SK-N-MC (cell line): ENCODE results near the gene TTLL1.

Experiments used
- DNase-seq: peaks from one replicate; pipeline ENCODE4 v3.0.0-alpha.2; 2011; ENCODE audit warnings: low read depth, low spot score
- H3K27ac ChIP-seq: fragments of 200-600 bp; sonication (generic); 2 replicates; pipeline ENCODE4 v1.5.1; 2016; ENCODE audit warnings: mixed run types
- H3K36me3 ChIP-seq: fragments of 200-600 bp; sonication (generic); 2 replicates; pipeline ENCODE4 v1.6.1; 2017; ENCODE audit warnings: antibody characterized with exemption, low read length, mixed read lengths; ENCODE audit not compliant: insufficient read depth
- H3K4me3 ChIP-seq: fragments of 200-600 bp; sonication (generic); 2 replicates; pipeline ENCODE4 v1.5.1; 2016
- H3K9ac ChIP-seq: fragments of 200-600 bp; sonication (generic); 2 replicates; pipeline ENCODE4 v1.8.0; 2017; ENCODE audit warnings: mixed run types, mixed read lengths; ENCODE audit not compliant: insufficient read length
- H3K9me3 ChIP-seq: fragments of 200-600 bp; sonication (generic); 2 replicates; pipeline ENCODE4 v1.6.1; 2017; ENCODE audit warnings: low read depth, mild to moderate bottlenecking, antibody characterized with exemption, low read length, moderate library complexity, mixed read lengths
- EZH2 ChIP-seq: fragments of 200-600 bp; sonication (generic); IDR thresholded peaks from one replicate; pipeline ENCODE4 v1.6.1; 2017; ENCODE audit warnings: antibody characterized with exemption
- FOXP2 ChIP-seq: optimal IDR thresholded peaks from 2 replicates; pipeline ENCODE3; 2011; ENCODE audit warnings: mild to moderate bottlenecking, moderate library complexity; ENCODE audit not compliant: insufficient read depth; ENCODE audit errors: extremely low read length, control extremely low read depth
- POLR2AphosphoS5 ChIP-seq: IDR thresholded peaks from 2 replicates; pipeline ENCODE4 v1.6.1; 2012; ENCODE audit warnings: mild to moderate bottlenecking, low read depth, low read length, borderline replicate concordance

Gene TTLL1

DNA sequence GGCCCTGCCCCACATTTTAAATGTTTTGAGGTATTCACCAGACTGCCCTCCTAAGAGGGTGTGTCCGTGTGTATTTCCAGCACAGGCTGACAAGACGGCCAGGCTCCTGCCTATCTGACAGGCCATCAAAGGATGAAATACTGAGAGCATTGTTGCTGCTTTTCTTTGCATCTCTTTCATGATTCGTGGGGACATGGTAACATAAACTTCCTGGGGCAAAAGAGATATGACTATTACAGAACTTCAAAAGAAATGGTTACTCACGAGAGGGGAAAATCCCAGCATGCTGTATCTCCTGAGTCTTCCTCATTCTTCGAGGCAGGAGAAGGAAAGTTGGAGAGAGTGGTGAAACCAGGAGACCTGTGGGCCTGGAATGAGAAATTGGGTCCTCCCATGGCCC is 11.0 kb upstream of the TTLL1 start:
- no peak for TF ChIP-seq POLR2AphosphoS5
- TF ChIP-seq FOXP2: no peak
- TF ChIP-seq EZH2: no peak
- Histone ChIP-seq H3K4me3 (no peak overlapping the region), H3K36me3 (no peaks in the 10 kb centered on the region), H3K9me3 (no peaks in the 10 kb centered on the region), H3K9ac (no peak overlapping the region), H3K27ac (no peak overlapping the region)
- no peak for DNase-seq

DNA sequence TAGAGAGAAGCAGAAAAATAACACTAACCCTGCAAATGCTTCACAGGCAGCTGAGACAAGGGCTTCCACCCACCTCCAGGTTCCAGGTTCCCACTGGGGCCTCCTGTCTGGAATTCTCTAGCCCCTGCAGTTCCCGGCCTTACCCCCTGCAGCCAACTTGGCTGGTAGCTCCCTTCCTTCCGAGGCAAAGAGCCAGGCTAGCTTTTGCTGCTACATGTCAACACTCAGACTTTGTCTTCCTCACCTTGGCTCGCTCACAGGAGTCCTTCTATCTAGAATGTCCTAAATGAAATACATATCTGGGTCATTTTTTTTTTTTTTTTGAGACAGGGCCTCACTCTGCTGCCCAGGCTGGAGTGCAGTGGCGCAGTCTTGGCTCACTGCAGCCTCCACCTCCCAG is 9.9 kb upstream of the TTLL1 start:
- DNase-seq: no peak
- Histone ChIP-seq H3K27ac (no peak overlapping the region), H3K9ac (no peak overlapping the region), H3K9me3 (no peaks in the 10 kb centered on the region), H3K36me3 (no peaks in the 10 kb centered on the region), H3K4me3 (no peak overlapping the region)
- TF ChIP-seq EZH2: no peak
- TF ChIP-seq FOXP2: no peak
- no peak for TF ChIP-seq POLR2AphosphoS5

DNA sequence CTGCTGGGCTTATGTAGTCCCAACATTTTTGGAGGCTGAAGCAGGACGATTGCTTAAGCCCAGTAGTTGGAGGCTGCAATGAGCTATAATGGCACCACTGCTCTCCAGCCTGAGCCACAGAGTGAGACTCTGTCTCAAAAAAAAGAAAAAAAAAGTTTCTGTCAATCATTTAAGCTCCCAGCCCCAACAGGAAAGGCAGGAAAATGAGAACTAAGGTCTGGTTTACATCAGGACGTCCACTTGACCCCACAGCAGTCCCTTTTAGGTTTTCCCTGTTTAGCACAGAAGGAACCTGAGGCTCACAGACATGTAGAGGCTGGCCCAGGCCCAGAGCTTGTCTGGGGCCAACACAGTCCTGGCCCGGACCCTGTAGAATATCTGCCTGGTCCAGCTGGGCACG is 9.2 kb upstream of the TTLL1 start:
- Histone ChIP-seq H3K9me3 (no peaks in the 10 kb centered on the region), H3K9ac (no peak overlapping the region), H3K36me3 (no peaks in the 10 kb centered on the region), H3K4me3 (no peak overlapping the region), H3K27ac (no peak overlapping the region)
- TF ChIP-seq EZH2 (no peak), FOXP2 (no peak), POLR2AphosphoS5 (no peak)
- DNase-seq: no peak

DNA sequence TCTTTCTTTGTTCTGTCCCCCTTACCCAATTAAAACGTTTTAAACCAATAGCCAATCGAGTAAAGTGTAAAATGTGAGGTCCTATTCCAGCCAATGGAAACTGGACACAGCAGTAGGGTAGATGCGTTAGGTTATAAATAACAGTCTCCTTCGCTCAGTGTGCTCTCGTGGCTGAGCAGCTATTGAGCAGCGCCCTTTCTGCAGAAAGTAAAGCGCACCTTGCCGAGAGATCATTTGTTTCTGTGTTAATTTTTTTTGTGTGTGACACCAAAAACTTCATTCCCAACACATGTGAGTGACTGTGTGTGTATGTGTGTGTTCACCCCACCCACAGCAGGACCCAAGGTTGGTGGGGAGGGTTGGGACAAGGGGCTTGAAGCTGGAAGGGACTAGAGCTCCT is 7.2 kb upstream of the TTLL1 start:
- DNase-seq: no peak
- TF ChIP-seq POLR2AphosphoS5 (no peak), FOXP2 (no peak), EZH2 (no peak)
- no peaks in the 10 kb centered on the region for H3K9me3 ChIP-seq
- no peak overlapping the region for H3K9ac ChIP-seq
- H3K36me3 ChIP-seq: no peaks in the 10 kb centered on the region
- H3K4me3 ChIP-seq: no peak overlapping the region
- H3K27ac ChIP-seq: no peak overlapping the region

DNA sequence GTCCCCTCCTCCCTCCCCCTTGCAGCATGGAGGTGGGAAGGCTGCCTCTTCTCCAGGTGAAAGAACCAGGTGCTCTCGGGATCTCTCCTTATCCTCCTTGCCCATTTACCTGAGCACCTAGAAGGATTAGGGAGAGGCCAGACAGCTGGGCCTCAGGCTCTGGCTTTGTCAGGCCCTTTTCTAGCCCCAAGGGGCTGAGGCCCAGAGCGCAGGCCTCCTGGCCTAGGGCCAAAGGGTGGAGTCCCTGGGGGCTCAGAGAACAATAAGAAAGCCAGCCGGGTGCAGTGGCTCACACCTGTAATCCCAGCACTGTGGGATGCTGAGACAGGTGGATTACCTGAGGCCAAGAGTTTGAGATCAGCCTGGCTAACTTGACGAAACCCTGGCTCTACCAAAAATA is 5.4 kb upstream of the TTLL1 start:
- no peak overlapping the region for H3K27ac ChIP-seq
- no peaks in the 10 kb centered on the region for H3K36me3 ChIP-seq
- no peak for DNase-seq
- H3K4me3 ChIP-seq: no peak overlapping the region
- no peak overlapping the region for H3K9ac ChIP-seq
- TF ChIP-seq EZH2: no peak
- TF ChIP-seq POLR2AphosphoS5: no peak
- no peak for TF ChIP-seq FOXP2
- no peaks in the 10 kb centered on the region for H3K9me3 ChIP-seq

DNA sequence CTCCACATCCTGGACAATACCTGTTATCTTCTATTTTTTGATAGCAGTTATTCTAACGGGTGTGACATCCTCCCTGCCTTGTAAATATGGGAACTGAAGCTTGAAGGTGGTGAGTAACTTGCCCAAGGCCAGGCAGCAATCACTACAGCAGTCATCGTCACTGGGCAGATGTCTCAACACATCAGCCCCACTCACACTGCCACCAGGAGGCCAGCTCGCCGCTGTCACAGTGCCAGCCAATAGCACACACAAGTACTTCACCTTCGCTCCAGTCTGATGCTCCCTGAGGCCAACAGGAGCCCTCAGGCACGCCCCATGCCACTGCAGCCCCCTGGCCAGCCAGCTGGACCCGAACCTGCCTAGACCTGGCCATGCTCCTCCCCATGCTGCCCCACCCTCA is 4.9 kb upstream of the TTLL1 start:
- Histone ChIP-seq H3K36me3 (no peaks in the 10 kb centered on the region), H3K9ac (no peak overlapping the region), H3K4me3 (no peak overlapping the region), H3K27ac (no peak overlapping the region), H3K9me3 (no peaks in the 10 kb centered on the region)
- TF ChIP-seq POLR2AphosphoS5 (no peak), EZH2 (no peak), FOXP2 (no peak)
- DNase-seq: no peak

DNA sequence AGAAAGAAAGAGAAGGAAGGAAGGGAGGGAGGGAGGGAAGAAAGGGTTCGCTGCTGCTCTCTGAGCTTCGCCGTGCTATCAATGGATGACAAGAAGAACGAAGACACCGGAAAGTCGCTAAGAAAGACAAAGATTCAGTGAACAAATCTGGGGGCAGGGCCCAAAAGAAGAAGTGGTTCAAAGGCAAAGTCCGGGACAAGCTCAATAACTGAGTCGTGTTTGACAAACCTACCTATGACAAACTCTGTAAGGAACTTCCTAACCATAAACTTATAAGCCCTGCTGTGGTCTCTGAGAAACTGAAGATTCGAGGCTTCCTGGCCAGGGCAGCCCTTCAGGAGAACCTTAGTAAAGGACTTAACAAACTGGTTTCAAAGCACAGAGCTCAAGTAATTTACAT is 2.9 kb upstream of the TTLL1 start:
- TF ChIP-seq EZH2 (no peak), POLR2AphosphoS5 (no peak), FOXP2 (no peak)
- no peak overlapping the region for H3K4me3 ChIP-seq
- H3K9ac ChIP-seq: no peak overlapping the region
- no peaks in the 10 kb centered on the region for H3K9me3 ChIP-seq
- DNase-seq: no peak
- H3K36me3 ChIP-seq: no peaks in the 10 kb centered on the region
- no peak overlapping the region for H3K27ac ChIP-seq

DNA sequence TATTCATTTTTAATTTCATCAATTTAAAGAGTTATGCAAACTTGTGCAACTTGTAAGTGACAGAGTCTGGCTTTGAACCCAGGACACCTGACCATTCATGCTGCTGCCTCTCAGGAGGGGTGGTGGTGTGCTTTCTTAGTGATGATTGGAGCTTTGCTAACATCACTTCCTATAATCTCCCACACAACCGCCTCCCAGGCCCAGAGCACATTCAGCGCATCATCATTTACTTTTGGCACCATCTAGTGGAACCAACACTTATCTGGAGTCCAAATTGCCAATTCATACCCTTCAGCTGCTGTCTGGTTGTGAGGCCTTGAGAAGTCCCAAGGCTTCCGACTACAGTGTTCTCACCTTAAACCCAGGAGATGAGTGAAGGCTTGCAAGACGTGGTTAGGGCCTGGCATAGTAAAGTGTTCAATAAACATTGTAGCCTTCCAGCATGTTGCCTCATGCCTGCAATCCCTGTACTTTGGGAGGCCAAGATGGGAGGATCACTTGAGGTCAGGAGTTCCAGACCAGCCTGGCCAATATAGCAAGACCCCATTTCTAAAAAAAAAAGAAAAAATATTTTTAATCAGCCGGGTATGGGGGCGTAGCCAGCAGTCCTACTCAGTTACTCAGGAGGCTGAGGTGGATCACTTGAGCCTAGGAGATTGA is 1.1 kb upstream of the TTLL1 start:
- no peak overlapping the region for H3K27ac ChIP-seq
- no peak overlapping the region for H3K4me3 ChIP-seq
- peak; percentile 55 for DNase-seq
- H3K36me3 ChIP-seq: no peaks in the 10 kb centered on the region
- TF ChIP-seq FOXP2: no peak
- TF ChIP-seq EZH2: no peak
- TF ChIP-seq POLR2AphosphoS5: no peak
- no peak overlapping the region for H3K9ac ChIP-seq
- no peaks in the 10 kb centered on the region for H3K9me3 ChIP-seq

DNA sequence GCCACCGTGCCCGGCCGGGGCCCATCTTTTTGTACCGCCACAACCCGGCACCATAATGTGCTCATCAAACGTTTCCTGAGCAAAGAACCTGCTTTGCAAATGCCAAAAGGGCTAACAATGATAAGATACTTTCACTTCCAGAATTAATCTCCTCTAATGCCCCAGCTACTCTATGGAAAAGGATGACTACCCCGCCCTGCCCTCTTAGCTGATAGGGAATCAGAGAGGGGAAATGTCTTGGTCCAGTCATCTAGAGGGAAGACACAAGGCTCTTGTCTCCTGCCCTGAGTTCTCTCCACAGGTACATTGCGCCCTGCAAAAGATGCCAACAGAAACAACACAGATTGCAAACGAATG is 586 bp downstream of the TTLL1 start:
- Histone ChIP-seq H3K36me3 (no peaks in the 10 kb centered on the region), H3K9me3 (no peaks in the 10 kb centered on the region), H3K27ac (no peak overlapping the region), H3K4me3 (peak overlapping the region; percentile 89), H3K9ac (peak overlapping the region; percentile 61)
- TF ChIP-seq POLR2AphosphoS5: no peak
- no peak for TF ChIP-seq EZH2
- no peak for TF ChIP-seq FOXP2
- DNase-seq: no peak
